A673 (cell line): ENCODE data around the gene TMBIM6.

Source experiments
- CTCF ChIP-seq: fragments of 300-800, 200-600 bp; sonication (generic); conservative IDR thresholded peaks from 2 replicates; pipeline ENCODE4 v1.5.1; 2017; ENCODE audit warnings: low read depth, mild to moderate bottlenecking, antibody characterized with exemption, low read length, moderate library complexity, mixed read lengths
- EZH2 ChIP-seq: fragments of 200-600 bp; sonication (generic); IDR thresholded peaks from 2 replicates; pipeline ENCODE4 v1.6.1; 2017; ENCODE audit warnings: borderline replicate concordance, low read depth, mild to moderate bottlenecking, mixed read lengths, antibody characterized with exemption, low read length; ENCODE audit not compliant: poor library complexity, severe bottlenecking

- no peak for TF ChIP-seq CTCF
- TF ChIP-seq EZH2: no peak
These were observed 57.6 kb downstream of the TMBIM6 start for GRCh38 chr12:49798934-49799333.
